ENCODE measurements around the gene GORASP1. TPM values are rescaled to one million over a fixed set of nuclear protein-coding genes. Genes with fewer than 3 reads are reported as not detected.

Gene GORASP1
- total and polyA plus RNA-seq, 2 of the 8 experiments (the other 6 are each of a cell fraction or from before 2014, with no cell fraction given) = 33.4 to 33.5 TPM

GRCh38 chr3:39064646-39065045 is 42.8 kb downstream of the GORASP1 start (continued):
- TF ChIP-seq, protein P1, sequence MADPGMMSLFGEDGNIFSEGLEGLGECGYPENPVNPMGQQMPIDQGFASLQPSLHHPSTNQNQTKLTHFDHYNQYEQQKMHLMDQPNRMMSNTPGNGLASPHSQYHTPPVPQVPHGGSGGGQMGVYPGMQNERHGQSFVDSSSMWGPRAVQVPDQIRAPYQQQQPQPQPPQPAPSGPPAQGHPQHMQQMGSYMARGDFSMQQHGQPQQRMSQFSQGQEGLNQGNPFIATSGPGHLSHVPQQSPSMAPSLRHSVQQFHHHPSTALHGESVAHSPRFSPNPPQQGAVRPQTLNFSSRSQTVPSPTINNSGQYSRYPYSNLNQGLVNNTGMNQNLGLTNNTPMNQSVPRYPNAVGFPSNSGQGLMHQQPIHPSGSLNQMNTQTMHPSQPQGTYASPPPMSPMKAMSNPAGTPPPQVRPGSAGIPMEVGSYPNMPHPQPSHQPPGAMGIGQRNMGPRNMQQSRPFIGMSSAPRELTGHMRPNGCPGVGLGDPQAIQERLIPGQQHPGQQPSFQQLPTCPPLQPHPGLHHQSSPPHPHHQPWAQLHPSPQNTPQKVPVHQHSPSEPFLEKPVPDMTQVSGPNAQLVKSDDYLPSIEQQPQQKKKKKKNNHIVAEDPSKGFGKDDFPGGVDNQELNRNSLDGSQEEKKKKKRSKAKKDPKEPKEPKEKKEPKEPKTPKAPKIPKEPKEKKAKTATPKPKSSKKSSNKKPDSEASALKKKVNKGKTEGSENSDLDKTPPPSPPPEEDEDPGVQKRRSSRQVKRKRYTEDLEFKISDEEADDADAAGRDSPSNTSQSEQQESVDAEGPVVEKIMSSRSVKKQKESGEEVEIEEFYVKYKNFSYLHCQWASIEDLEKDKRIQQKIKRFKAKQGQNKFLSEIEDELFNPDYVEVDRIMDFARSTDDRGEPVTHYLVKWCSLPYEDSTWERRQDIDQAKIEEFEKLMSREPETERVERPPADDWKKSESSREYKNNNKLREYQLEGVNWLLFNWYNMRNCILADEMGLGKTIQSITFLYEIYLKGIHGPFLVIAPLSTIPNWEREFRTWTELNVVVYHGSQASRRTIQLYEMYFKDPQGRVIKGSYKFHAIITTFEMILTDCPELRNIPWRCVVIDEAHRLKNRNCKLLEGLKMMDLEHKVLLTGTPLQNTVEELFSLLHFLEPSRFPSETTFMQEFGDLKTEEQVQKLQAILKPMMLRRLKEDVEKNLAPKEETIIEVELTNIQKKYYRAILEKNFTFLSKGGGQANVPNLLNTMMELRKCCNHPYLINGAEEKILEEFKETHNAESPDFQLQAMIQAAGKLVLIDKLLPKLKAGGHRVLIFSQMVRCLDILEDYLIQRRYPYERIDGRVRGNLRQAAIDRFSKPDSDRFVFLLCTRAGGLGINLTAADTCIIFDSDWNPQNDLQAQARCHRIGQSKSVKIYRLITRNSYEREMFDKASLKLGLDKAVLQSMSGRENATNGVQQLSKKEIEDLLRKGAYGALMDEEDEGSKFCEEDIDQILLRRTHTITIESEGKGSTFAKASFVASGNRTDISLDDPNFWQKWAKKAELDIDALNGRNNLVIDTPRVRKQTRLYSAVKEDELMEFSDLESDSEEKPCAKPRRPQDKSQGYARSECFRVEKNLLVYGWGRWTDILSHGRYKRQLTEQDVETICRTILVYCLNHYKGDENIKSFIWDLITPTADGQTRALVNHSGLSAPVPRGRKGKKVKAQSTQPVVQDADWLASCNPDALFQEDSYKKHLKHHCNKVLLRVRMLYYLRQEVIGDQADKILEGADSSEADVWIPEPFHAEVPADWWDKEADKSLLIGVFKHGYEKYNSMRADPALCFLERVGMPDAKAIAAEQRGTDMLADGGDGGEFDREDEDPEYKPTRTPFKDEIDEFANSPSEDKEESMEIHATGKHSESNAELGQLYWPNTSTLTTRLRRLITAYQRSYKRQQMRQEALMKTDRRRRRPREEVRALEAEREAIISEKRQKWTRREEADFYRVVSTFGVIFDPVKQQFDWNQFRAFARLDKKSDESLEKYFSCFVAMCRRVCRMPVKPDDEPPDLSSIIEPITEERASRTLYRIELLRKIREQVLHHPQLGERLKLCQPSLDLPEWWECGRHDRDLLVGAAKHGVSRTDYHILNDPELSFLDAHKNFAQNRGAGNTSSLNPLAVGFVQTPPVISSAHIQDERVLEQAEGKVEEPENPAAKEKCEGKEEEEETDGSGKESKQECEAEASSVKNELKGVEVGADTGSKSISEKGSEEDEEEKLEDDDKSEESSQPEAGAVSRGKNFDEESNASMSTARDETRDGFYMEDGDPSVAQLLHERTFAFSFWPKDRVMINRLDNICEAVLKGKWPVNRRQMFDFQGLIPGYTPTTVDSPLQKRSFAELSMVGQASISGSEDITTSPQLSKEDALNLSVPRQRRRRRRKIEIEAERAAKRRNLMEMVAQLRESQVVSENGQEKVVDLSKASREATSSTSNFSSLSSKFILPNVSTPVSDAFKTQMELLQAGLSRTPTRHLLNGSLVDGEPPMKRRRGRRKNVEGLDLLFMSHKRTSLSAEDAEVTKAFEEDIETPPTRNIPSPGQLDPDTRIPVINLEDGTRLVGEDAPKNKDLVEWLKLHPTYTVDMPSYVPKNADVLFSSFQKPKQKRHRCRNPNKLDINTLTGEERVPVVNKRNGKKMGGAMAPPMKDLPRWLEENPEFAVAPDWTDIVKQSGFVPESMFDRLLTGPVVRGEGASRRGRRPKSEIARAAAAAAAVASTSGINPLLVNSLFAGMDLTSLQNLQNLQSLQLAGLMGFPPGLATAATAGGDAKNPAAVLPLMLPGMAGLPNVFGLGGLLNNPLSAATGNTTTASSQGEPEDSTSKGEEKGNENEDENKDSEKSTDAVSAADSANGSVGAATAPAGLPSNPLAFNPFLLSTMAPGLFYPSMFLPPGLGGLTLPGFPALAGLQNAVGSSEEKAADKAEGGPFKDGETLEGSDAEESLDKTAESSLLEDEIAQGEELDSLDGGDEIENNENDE (IDR thresholded peaks at IDR 0.05; ENCODE audit: insufficient replicate concordance, low read length) = no peak
- TF ChIP-seq TCF12 (IDR thresholded peaks at IDR 0.05; ENCODE audit: low read depth, low read length) (no peak), HDAC2 (IDR thresholded peaks at IDR 0.05; ENCODE audit: borderline replicate concordance in 1 of 2, low read depth in 2 of 2, low read length in 2 of 2) (no peak), RBBP5 (IDR thresholded peaks at IDR 0.05; ENCODE audit: borderline replicate concordance, low read depth, low read length) (no peak), POLR2A (IDR thresholded peaks at IDR 0.05; ENCODE audit: control extremely low read depth in 1 of 2, low read depth in 2 of 2, low read length in 2 of 2) (no peak), MAFK (IDR thresholded peaks at IDR 0.05; ENCODE audit: low read depth, low read length) (no peak), KDM4A (IDR thresholded peaks at IDR 0.05; ENCODE audit: low read depth, low read length, severe bottlenecking) (no peak), RNF2 (IDR thresholded peaks at IDR 0.05; ENCODE audit: borderline replicate concordance, low read depth, low read length, missing control alignments, poor library complexity, severe bottlenecking) (no peak)

Measured in H1 (cell line).